ENCODE measurements around the gene DOCK7. TPM values are rescaled to one million over a fixed set of nuclear protein-coding genes. Genes with fewer than 3 reads are reported as not detected.

DOCK7 gene
- total RNA-seq, 1 donor from 2014 or later: 40.6 TPM

- Histone ChIP-seq H3K27me3 (ENCODE audit: control insufficient read depth, insufficient read depth, low read length) (no peaks in the 10 kb centered on the region), H3K36me3 (ENCODE audit: control insufficient read depth, insufficient read depth, low read length) (no peaks in the 10 kb centered on the region), H3K4me3 (ENCODE audit: low read depth, low read length) (no peak overlapping the region)
- no peak for TF ChIP-seq CTCF (IDR thresholded peaks at IDR 0.05; ENCODE audit: insufficient read depth, low read length, poor library complexity, severe bottlenecking)
- DNase-seq (ENCODE audit: low read depth): no peak
Observed at GRCh38 chr1:62450301-62450700, 237.9 kb downstream of the DOCK7 start.

- no peak overlapping the region for H3K4me3 ChIP-seq (ENCODE audit: low read depth, low read length)
- DNase-seq (ENCODE audit: low read depth): no peak
- no peaks in the 10 kb centered on the region for H3K27me3 ChIP-seq (ENCODE audit: control insufficient read depth, insufficient read depth, low read length)
- no peaks in the 10 kb centered on the region for H3K36me3 ChIP-seq (ENCODE audit: control insufficient read depth, insufficient read depth, low read length)
- no peak for TF ChIP-seq CTCF (IDR thresholded peaks at IDR 0.05; ENCODE audit: insufficient read depth, low read length, poor library complexity, severe bottlenecking)
Observed at GRCh38 chr1:62448221-62448933, 239.8 kb downstream of the DOCK7 start.

- Histone ChIP-seq H3K36me3 (ENCODE audit: control insufficient read depth, insufficient read depth, low read length) (no peaks in the 10 kb centered on the region), H3K4me3 (ENCODE audit: low read depth, low read length) (no peak overlapping the region), H3K27me3 (ENCODE audit: control insufficient read depth, insufficient read depth, low read length) (no peaks in the 10 kb centered on the region)
- TF ChIP-seq CTCF (IDR thresholded peaks at IDR 0.05; ENCODE audit: insufficient read depth, low read length, poor library complexity, severe bottlenecking): no peak
- no peak for DNase-seq (ENCODE audit: low read depth)
Observed at GRCh38 chr1:62444701-62445100, 243.5 kb downstream of the DOCK7 start.

- H3K36me3 ChIP-seq (ENCODE audit: control insufficient read depth, insufficient read depth, low read length): no peaks in the 10 kb centered on the region
- H3K27me3 ChIP-seq (ENCODE audit: control insufficient read depth, insufficient read depth, low read length): no peaks in the 10 kb centered on the region
- peak; percentile 48 for DNase-seq (ENCODE audit: low read depth)
- TF ChIP-seq CTCF (IDR thresholded peaks at IDR 0.05; ENCODE audit: insufficient read depth, low read length, poor library complexity, severe bottlenecking): no peak
- H3K4me3 ChIP-seq (ENCODE audit: low read depth, low read length): no peak overlapping the region
Observed at GRCh38 chr1:62439652-62440371, 248.4 kb downstream of the DOCK7 start.

- DNase-seq (ENCODE audit: low read depth): no peak
- Histone ChIP-seq H3K4me3 (ENCODE audit: low read depth, low read length) (peak overlapping the region; percentile 81), H3K27me3 (ENCODE audit: control insufficient read depth, insufficient read depth, low read length) (no peaks in the 10 kb centered on the region), H3K36me3 (ENCODE audit: control insufficient read depth, insufficient read depth, low read length) (no peaks in the 10 kb centered on the region)
- no peak for TF ChIP-seq CTCF (IDR thresholded peaks at IDR 0.05; ENCODE audit: insufficient read depth, low read length, poor library complexity, severe bottlenecking)
Observed at GRCh38 chr1:62438163-62438562, 250.0 kb downstream of the DOCK7 start.

All from kidney epithelial cell (primary cell).